Right lung (tissue), 5 donors: ENCODE results near the gene LRRC38. TPM values are rescaled to one million over a fixed set of nuclear protein-coding genes. Genes with fewer than 3 reads are reported as not detected.
"Not testable (repeated sequence)": the region's sequence is repeated elsewhere in the genome, so short reads cannot be mapped to it uniquely, and the experiment has no call there.

Source experiments
- DNase-seq, 2 donors: peaks; one replicate each; pipeline ENCODE4 v3.0.0-alpha.2; 2013
- polyA plus RNA-seq, 5 donors: library from polyadenylated mRNA; unstranded; fragments of 120-200 nt; gene quantifications; one replicate each; pipeline versions ENCODE4 v1.2.1 to v1.2.3, GENCODE V29; 2013; ENCODE audit warnings: inconsistent platforms in 1 of 5, low replicate concordance in 1 of 5; ENCODE audit not compliant: insufficient read length in 5 of 5, insufficient read depth in 1 of 5

The LRRC38 gene
- polyA plus RNA-seq, 5 donors = 1.5 TPM; not detected in 4

- no peak for DNase-seq
These were observed 51.1 kb downstream of the LRRC38 start for GRCh38 chr1:13462682-13463081.

GRCh38 chr1:13461977-13462376 lies 51.8 kb downstream of the LRRC38 start:
- no peak for DNase-seq

DNA sequence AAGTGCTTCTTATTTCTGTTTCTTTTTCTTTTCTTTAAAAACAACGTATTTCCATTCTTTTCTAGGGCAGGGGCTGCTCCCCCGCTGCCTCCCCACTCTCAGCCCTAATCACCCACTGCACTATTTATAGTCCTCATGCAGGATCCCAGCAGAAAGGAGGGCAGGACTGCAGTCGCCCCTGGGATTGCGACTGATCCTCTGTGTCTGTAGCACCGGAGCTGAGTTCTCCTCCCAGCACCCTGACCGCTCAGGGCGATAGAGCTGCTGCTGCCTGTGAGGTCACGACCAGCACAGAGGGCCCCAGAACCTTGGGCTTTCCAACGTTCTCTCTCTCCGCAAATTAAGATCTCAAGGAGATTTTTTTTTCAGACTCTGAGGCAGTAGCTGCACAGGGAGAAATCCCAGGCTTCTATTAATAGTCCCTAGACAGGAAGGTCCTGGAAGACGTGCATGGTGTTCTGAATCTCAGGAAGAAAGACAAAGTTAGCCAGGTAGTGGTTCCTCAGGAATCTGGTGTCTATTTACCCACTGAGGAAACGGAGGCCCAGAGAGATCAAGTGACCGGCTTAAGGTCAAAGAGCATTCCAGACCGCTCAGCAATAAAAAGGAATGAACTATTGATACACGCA lies 56.8 kb downstream of the LRRC38 start:
- no peak for DNase-seq

GRCh38 chr1:13451399-13451965 lies 62.3 kb downstream of the LRRC38 start:
- no peak for DNase-seq

- no peak for DNase-seq
These were observed 63.6 kb downstream of the LRRC38 start for GRCh38 chr1:13450204-13450603.

GRCh38 chr1:13443335-13443979 lies 70.3 kb downstream of the LRRC38 start:
- DNase-seq = no peak

GRCh38 chr1:13439104-13439783 lies 74.6 kb downstream of the LRRC38 start:
- DNase-seq = not testable (repeated sequence)

- DNase-seq = no peak
These were observed 78.3 kb downstream of the LRRC38 start for GRCh38 chr1:13435458-13435857.

DNA sequence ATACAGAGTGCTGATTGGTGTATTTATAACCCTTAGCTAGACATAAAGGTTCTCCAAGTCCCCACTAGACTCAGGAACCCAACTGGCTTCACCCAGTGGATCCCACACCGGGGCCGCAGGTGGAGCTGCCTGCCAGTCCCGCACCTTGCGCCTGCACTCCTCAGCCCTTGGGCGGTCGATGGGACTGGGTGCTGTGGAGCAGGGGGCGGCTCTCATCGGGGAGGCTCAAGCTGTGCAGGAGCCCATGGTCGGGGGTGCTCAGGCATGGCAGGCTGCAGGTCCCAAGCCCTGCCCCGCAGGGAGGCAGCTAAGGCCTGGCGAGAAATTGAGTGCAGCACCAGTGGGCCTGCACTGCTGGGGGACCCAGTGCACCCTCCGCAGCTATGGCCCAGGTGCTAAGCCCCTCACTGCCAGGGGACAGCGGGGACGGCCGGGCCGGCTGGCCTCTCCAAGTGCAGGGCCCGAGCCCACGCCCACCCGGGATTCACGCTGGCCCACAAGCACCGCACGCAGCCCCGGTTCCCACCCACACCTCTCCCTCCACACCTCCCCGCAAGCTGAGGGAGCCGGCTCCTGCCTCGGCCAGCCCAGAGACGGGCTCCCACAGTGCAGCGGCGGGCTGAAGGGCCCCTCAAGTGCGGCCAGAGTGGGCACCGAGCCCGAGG lies 80.0 kb downstream of the LRRC38 start:
- not testable (repeated sequence) for DNase-seq

DNA sequence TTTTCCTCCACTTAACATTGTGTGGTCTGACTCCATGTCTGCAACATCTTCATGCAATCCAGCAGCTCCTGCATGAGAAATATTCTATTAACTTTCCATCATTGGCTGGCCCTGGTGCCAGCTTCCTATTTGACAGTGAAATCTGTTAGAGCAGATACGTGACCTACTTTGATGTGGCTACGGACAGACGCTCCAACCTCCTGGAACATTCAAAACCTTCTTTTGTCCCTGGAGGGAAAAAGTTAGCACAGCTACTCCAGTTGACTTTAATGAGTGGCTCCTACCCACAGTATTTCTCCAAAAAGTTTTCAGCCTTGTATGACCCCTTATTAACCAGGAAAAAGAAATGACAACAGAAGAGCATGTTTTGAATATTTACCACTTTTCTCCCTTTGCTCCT lies 81.6 kb downstream of the LRRC38 start:
- no peak for DNase-seq

DNA sequence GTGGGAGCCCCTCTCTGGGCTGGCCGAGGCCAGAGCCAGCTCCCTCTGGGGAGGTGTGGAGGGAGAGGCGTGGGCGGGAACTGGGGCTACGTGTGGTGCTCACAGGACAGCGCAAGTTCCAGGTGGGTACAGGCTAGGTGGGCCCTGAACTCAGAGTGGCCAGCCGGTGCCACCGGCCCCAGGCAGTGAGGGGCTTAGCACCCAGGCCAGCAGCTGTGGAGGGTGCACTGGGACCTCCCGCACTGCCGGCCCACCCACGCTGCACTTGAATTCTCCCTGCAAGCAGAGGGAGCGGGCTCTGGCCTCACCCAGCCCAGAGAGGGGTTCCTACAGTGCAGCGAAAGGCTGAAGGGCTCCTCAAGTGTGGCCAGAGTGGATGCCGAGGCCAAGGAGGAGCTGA lies 83.3 kb downstream of the LRRC38 start:
- DNase-seq = no peak

Other genes starting within 250 kb of the LRRC38 start
- not detected for gene PRAMEF8, start 228.9 kb downstream of the LRRC38 start, polyA plus RNA-seq
- gene PRAMEF33, start 210.5 kb downstream of the LRRC38 start, polyA plus RNA-seq = not detected
- not detected for gene PRAMEF15, start 198.4 kb downstream of the LRRC38 start, polyA plus RNA-seq
- not detected for gene PRAMEF14, start 166.9 kb downstream of the LRRC38 start, polyA plus RNA-seq
- gene PRAMEF19, start 142.1 kb downstream of the LRRC38 start, polyA plus RNA-seq = not detected
- gene PRAMEF17, start 124.4 kb downstream of the LRRC38 start, polyA plus RNA-seq = not detected
- not detected for gene PRAMEF20, start 103.6 kb downstream of the LRRC38 start, polyA plus RNA-seq
- 10 to 100 TPM; 43.5 to 53.2 (median 49.5) TPM for gene PDPN, start 69.8 kb upstream of the LRRC38 start, polyA plus RNA-seq
- gene PRDM2, start 186.2 kb upstream of the LRRC38 start, polyA plus RNA-seq = 10 to 100 TPM; 40.5 to 47.9 (median 42.6) TPM